HG02678 (cell line): ENCODE measurements around the gene NR2C1.
A peak's percentile ranks its signal among the peaks of the same experiment; 100 is the strongest.

Experiments
- ATAC-seq: cut with Tn5 transposase; IDR thresholded peaks from one replicate; pipeline ENCODE4 v1.9.1; 2021; ENCODE audit warnings: mild to moderate bottlenecking, moderate library complexity; ENCODE audit not compliant: unreplicated experiment

The NR2C1 gene

DNA sequence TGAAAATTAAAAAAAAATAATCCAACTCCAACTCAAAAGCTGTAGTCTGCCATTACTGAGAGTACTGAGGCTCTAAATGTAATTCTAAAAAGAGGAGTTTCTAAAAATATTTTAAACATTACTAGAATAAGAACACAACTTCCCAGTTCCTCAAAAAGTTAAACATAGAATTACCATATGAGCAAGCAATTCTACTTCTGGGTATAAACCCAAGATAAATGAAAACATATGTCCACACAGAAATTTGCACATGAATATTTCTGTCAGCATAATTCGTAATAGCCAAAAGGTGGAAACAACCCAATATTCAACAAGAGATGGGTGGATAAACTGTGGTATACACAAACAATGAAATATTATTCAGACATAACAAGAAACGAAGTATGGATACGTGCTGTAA lies 15.0 kb upstream of the NR2C1 start:
- peak; percentile 69 for ATAC-seq

GRCh38 chr12:95085612-95086011 lies 12.2 kb upstream of the NR2C1 start:
- no peak for ATAC-seq

DNA sequence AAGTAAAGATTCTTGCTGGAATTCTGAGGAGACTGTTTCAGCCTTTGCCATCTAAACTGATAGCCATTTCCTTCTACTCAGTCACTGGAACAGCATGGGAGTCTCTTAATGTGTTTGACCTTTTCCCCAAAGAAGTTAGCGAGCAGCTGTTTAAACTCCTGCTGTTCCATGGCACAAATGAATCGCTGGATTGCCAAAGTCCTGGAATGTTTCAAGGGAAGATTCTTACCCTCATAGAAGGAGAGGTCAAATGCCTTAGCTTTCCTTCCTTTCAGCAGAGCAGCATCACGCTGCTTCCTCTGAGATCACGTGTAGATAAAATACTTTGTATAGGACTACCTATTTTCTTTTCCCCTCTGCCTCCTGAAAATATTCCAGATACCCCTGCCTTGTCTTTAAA lies 10.5 kb upstream of the NR2C1 start:
- no peak for ATAC-seq

DNA sequence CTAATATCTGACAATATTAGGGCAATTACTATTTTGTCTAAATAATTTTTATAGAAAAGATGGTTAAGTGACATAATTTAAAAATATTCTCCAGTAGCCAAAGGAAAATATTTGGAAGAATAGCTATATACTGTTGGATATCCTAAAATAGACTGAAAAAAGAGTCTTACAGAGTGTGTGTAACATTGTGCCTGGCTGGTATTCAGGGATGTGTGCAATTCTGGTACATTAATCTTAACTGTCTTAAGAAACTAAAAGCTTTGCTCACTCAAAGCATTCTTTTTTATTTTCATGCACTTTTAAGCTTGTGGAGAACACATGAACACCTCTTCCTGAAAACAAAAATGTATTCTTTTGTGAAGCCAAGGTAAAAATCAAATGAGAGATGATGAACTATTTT lies 10.1 kb upstream of the NR2C1 start:
- no peak for ATAC-seq

- no peak for ATAC-seq
Measured at GRCh38 chr12:95077341-95077740, 3.9 kb upstream of the NR2C1 start.

- no peak for ATAC-seq
Measured at GRCh38 chr12:95074766-95075165, 1.3 kb upstream of the NR2C1 start.

- no peak for ATAC-seq
Measured at GRCh38 chr12:95073698-95074520, 491 bp upstream of the NR2C1 start.

- ATAC-seq: no peak
Measured at GRCh38 chr12:95070378-95070777, 3.0 kb downstream of the NR2C1 start.

DNA sequence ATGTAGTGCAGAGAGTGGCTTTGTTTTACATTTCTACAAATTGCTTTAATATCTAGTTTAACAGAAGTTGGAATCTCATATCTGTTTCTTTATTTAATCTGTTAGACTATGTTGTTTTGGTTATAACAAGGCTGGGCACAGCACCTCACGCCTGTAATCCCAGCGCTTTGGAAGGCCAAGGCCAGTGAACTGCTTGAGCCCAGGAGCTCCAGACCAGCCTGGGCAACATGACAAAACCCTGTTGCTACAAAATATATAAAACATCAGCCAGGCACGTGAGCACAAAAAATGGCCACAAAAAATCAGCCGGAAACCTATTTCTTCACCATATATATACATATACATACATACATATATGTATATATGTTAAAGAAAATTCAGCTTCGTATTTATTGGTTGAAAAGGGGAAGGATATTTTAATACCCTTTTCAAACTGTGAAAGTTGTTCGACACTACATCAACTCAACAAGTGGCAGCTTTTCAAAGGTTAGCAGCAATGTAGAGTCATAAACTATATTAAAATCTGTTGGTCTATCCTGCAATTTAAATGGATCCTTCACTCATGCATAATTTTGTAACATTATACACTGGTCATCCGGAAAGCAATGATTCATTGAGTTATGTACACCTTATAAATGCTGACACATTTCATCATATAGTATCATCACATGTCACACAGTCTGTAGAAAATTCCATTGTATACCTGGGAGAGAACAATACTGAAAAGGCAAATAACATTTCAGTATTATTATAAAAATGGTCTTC lies 7.1 kb downstream of the NR2C1 start:
- no peak for ATAC-seq

DNA sequence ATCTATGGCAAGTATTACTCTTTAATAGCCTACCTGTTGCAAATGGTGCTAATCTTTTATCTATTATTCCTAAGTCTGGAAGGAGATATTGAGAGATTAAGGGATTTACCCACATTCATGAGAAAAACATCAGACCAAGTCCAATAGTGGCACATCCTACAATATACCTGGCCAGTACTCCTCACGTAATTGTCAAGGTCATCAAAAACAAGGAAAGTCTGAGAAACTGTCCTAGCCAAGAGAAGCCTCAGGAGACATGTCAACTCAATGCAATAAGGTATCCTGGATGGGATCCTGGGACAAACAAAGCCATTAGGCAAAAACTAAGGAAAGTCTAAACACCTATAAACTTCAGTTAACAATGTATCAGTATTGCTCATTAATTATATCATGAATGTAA lies 12.5 kb downstream of the NR2C1 start:
- no peak for ATAC-seq

DNA sequence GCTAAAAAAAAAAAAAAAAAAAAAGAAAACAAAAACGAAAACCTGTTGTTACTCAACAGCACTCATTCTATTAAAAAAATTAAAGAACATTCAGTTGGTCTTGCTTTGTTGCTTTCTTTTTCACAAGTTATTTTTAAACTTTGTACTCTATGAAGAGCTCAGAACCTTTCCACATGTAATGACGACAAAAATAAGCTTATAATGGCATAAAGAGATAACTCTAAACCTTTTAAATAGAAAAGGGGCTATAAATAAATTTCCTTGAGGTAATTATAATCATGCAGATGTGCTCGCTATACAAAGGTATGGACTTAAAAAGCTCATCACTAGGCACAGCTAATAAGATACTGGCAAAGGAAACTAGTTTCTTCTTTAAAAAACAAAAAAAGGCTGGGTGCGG lies 13.4 kb downstream of the NR2C1 start:
- ATAC-seq: no peak

DNA sequence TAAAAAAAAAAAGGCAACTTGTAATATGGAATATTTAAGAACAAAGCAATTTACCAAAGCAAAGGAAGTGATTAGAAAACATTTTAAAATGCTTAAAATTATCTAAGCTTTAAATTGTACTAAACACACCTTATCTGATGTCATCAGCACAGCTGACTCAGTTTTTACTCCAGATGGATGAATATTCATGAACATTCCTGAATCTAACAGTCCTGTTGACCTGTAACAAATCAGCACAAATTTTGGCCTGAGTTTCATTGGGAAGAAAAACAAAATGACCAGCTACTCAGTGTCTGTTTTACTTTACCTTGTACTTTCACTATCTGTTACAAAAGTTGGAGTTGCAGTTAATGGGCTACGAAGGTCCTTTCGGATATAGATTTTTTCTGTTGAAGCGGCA lies 16.0 kb downstream of the NR2C1 start:
- no peak for ATAC-seq

DNA sequence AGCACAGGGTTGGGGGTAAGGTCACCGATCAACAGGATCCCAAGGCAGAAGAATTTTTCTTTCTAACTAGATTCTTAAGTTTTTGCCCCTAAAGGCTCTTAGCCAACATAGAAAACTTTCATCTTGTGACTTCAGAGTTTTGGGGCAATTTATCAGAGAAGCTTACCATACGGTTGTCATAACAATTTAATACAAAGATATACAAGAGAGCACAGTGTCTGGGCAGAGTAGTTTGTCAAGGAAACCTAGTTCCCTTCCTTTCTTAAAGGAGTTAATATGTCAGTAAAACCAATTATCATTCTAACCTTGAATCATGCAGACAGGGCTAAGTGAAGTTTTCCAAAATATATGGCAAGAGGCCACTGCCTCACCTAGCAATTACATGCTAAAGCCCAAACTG lies 18.4 kb downstream of the NR2C1 start:
- ATAC-seq: no peak

GRCh38 chr12:95054206-95054605 lies 19.2 kb downstream of the NR2C1 start:
- no peak for ATAC-seq

- ATAC-seq: no peak
Measured at GRCh38 chr12:95051241-95051640, 22.2 kb downstream of the NR2C1 start.

DNA sequence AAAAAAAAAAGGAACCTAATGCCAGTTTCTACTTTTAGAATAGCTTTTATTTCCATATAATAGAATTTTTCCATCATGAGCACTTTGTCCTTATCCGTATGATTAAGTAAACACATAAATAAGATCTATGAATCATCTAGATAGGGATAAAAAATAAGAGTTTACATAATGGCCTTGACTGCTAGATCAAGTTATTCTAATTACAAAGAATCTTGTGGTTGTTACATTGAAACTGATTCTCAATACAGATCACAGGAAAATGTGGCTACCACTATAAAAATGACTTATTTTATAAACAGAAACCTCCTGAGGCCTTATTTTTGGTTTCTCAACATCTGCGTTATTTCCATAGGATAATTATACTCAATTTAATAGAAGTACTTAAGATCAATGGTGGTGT lies 35.5 kb downstream of the NR2C1 start:
- no peak for ATAC-seq

- no peak for ATAC-seq
Measured at GRCh38 chr12:95034750-95035149, 38.7 kb downstream of the NR2C1 start.

GRCh38 chr12:95022477-95022876 lies 50.9 kb downstream of the NR2C1 start:
- ATAC-seq: no peak

- no peak for ATAC-seq
Measured at GRCh38 chr12:95017482-95017881, 55.9 kb downstream of the NR2C1 start.

GRCh38 chr12:95016120-95016519 lies 57.3 kb downstream of the NR2C1 start:
- ATAC-seq: no peak

DNA sequence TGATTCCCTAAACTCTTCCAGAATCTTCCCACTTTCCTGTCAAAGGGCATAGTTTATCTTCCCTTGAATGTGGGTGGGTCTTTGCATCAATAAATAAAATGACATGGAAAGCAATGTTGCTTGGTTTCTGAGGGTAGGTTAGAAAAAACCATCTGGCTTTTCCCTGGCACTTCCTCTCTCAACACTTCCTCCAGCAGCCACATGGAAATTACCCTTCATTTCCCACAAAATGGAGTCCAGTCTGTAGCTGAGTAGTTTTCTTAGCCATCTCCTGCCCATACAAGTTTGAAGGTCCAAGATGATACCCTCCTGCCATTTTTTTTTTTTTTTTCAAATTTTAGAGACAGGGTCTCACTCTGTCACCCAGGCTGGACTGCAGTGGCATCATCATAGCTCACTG lies 58.9 kb downstream of the NR2C1 start:
- no peak for ATAC-seq

- ATAC-seq: no peak
Measured at GRCh38 chr12:95006206-95006605, 67.2 kb downstream of the NR2C1 start.
